H1 (cell line): ENCODE results near the gene PSORS1C1. TPM values are rescaled to one million over a fixed set of nuclear protein-coding genes. Genes with fewer than 3 reads are reported as not detected.

ENCODE experiments used
- CTBP2 ChIP-seq: IDR thresholded peaks from 2 replicates; pipeline ENCODE4 v1.7.0; 2011; ENCODE audit warnings: borderline replicate concordance, mild to moderate bottlenecking, moderate library complexity, mixed read lengths, low read length; ENCODE audit not compliant: insufficient read depth, insufficient read length
- EGR1 ChIP-seq: IDR thresholded peaks from 2 replicates; pipeline ENCODE4 v1.6.1; 2011; ENCODE audit warnings: low read depth, low read length, borderline replicate concordance
- EP300 ChIP-seq, 2 experiments: IDR thresholded peaks; 1 replicate in 1 of 2; 2 replicates in 1 of 2; pipeline ENCODE4 v1.6.1; 2011 to 2012; ENCODE audit warnings: low read depth in 2 of 2, low read length in 2 of 2, mild to moderate bottlenecking in 2 of 2, borderline replicate concordance in 1 of 2, inconsistent platforms in 1 of 2, moderate library complexity in 1 of 2
- JUN ChIP-seq: IDR thresholded peaks from 2 replicates; pipeline ENCODE4 v1.6.1; 2011; ENCODE audit warnings: low read depth, mild to moderate bottlenecking, improper control_type of control experiment, low read length
- NRF1 ChIP-seq: IDR thresholded peaks from 2 replicates; pipeline ENCODE4 v1.6.1; 2011; ENCODE audit warnings: mild to moderate bottlenecking, low read depth, low read length, improper control_type of control experiment
- POU5F1 ChIP-seq: IDR thresholded peaks from 2 replicates; pipeline ENCODE4 v1.6.1; 2011; ENCODE audit warnings: low read depth, mild to moderate bottlenecking, low read length, moderate library complexity
- RFX5 ChIP-seq: IDR thresholded peaks from 2 replicates; pipeline ENCODE4 v1.6.1; 2011; ENCODE audit warnings: low read depth, low read length, improper control_type of control experiment, borderline replicate concordance
- SRF ChIP-seq: IDR thresholded peaks from 2 replicates; pipeline ENCODE4 v1.6.1; 2011; ENCODE audit warnings: mild to moderate bottlenecking, low read depth, low read length, moderate library complexity
- ZNF274 ChIP-seq: IDR thresholded peaks from 2 replicates; pipeline ENCODE4 v1.7.0; 2012; ENCODE audit warnings: low read length, borderline replicate concordance; ENCODE audit errors: extremely low read depth
- polyA plus RNA-seq, 7 experiments: library from polyadenylated mRNA; depleted of rRNA in 3 of 7; stranded (reverse) in 5 of 7; unstranded in 2 of 7; fragments of >200 nt in 5 of 7; fragments of 200-250 nt in 2 of 7; gene quantifications; 1 replicate in 5 of 7; 2 replicates in 1 of 7; 4 replicates in 1 of 7; pipeline versions ENCODE4 v1.2.1 to v1.2.3, GENCODE V29; 2011 to 2013; ENCODE audit warnings: missing spikeins in 2 of 7, mixed read lengths in 2 of 7
- total RNA-seq: library from RNA; stranded (reverse); fragmentation: NEBNext Ultra II Directional; extraction: Animal tissue kit (Norgen Biotek cat#: 25700); gene quantifications from 2 replicates; pipeline ENCODE4 v1.2.1, GENCODE V29; 2021
- TF ChIP-seq, protein P1 (sequence below), 3 experiments: IDR thresholded peaks; 1 replicate in 2 of 3; 2 replicates in 1 of 3; pipeline versions ENCODE4 v1.5.1 to v1.6.1; 2011; ENCODE audit warnings: low read length in 3 of 3, mild to moderate bottlenecking in 3 of 3, inconsistent platforms in 2 of 3, low read depth in 1 of 3, moderate library complexity in 1 of 3; ENCODE audit not compliant: insufficient read depth in 1 of 3; ENCODE audit errors: control extremely low read depth in 1 of 3

PSORS1C1 gene
- total and polyA plus RNA-seq, 2 of the 8 experiments (the other 6 are each of a cell fraction or from before 2014, with no cell fraction given) = 0.12 to 0.52 TPM

DNA sequence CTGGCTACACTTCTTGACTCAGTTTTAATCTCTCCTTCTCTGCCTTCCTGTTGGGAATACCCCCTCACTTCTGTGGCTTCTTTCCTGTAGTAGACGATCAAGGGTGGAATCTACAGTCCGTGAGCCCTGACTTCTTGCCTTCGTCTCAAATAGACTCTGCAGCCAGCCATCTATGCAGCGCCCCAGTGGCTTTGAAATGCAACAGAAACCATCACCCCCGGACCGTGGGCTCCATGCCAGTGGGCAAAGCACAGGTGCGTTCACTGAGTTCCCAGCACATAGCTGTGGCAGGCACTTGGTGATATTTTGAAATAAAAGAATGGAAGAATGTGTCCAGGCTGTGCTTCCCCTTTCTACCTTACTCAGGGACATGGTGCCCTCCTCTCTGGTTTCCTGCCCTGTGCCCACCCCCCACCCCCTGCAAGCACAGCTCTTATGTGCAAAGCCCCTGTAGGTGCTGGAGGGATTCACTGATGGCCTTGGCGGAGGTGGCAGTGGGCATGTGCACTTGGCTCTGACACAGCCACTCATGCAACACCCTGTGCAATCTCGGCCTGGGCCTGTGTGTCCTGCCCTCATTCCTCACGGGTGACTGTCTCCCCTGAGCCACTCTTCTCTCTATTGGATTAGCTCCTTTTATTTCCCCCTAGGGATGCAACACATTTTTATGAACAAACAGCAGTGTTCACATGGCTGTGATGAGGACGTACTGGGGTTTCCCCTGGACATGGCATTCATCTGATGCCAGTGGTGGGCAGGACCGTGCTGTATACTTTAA lies 11.2 kb downstream of the PSORS1C1 start (continued):
- TF ChIP-seq RFX5 (no peak), SRF (no peak), NRF1 (no peak), POU5F1 (no peak), JUN (no peak), ZNF274 (no peak), CTBP2 (no peak), EP300 (IDR thresholded peaks at IDR 0.05; ENCODE audit: borderline replicate concordance in 1 of 2, low read depth in 2 of 2, low read length in 2 of 2) (no peak), EGR1 (no peak)
- TF ChIP-seq, protein P1, sequence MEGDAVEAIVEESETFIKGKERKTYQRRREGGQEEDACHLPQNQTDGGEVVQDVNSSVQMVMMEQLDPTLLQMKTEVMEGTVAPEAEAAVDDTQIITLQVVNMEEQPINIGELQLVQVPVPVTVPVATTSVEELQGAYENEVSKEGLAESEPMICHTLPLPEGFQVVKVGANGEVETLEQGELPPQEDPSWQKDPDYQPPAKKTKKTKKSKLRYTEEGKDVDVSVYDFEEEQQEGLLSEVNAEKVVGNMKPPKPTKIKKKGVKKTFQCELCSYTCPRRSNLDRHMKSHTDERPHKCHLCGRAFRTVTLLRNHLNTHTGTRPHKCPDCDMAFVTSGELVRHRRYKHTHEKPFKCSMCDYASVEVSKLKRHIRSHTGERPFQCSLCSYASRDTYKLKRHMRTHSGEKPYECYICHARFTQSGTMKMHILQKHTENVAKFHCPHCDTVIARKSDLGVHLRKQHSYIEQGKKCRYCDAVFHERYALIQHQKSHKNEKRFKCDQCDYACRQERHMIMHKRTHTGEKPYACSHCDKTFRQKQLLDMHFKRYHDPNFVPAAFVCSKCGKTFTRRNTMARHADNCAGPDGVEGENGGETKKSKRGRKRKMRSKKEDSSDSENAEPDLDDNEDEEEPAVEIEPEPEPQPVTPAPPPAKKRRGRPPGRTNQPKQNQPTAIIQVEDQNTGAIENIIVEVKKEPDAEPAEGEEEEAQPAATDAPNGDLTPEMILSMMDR (IDR thresholded peaks at IDR 0.05; ENCODE audit: control extremely low read depth in 1 of 3, insufficient read depth in 1 of 3, low read depth in 1 of 3, low read length in 3 of 3) = no peak
